GM19372 (cell line): ENCODE results near the gene CARD19.
A peak's percentile ranks its signal among the peaks of the same experiment; 100 is the strongest.

Experiments used
- ATAC-seq: cut with Tn5 transposase; IDR thresholded peaks from one replicate; pipeline ENCODE4 v1.9.1; 2021; ENCODE audit warnings: mild to moderate bottlenecking, low read depth, moderate library complexity; ENCODE audit not compliant: unreplicated experiment

CARD19 gene

DNA sequence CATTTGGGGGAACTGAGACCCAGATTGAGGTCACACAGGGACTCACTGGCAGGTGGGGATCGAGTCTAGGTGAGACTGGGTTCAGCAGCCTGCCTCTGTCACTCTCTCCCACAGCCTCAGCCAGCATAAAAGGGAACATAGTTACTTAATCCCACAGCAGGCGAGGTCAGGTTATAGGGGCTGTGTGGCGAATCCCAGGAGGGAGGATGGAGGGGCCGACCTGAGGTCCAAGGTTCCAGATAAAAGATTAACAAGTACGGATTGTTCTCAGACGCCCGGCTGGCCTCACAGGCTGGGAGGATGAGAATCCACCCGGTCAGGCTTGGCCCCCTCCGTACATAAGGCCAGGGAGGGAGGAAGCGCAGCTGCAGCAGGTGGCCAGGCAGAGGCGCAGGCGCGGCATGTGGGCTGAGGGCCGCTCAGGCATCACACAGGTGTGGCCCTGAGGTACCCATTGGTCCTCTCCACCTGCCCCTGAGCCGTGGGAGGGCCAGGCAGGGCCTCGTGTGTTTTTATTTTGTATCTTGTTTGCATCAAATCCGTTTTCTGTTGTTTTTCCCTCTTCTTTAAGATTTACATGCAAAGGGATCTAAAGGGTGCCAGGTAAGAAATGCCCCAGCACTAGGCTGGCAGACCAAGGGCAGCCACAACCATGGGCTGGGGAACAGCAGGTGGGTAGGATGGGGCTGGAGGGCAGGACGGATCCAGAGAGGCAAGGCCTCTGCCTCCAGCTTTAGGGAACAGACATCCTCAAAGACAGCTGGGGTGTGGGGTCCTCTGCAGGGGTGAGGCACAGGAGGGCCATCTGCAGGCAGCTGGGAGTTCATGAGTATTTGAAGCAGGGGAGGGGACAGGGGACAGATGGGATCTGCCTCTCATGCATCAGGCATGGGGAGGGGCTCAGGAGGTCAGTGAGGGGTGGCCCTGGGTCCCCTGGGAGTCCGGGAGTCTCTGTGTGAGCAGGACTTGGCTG, 33.9 kb upstream of the CARD19 start:
- no peak for ATAC-seq

DNA sequence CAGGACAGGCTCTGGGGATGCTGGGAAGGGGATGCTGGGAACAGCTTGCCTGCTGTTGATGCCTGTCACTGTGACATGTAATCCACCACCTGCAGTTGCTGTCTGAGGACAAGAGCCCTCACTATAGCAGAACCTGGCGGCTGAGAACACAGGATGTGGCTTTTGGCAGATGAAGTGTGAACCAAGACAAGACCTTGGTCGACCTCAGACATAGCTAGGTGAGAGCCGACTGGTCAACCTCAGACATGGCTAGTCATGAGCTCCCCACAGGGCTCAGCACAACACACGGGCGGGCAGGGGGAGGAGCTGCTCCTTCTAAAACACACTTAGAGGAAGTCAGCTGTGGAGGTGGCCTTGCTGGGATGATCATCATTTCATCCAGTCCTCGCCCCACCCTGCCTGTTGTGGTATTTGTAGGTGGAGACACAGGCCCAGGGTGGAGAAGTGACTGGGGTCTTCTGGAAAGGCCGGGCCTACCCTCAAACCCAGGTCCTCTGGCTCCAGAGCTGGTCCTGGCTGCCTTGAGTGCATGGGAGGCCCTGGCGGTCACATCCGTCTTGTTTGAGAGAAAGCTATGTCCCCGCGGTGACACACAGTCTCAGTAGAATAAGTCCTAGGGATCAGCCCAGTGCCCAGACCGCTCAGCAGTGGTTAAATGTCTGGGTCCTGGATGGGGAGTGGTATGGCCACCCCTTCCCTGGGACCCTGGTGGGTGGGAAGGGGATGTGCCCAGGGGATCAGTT, 31.5 kb upstream of the CARD19 start:
- peak; percentile 90 for ATAC-seq

DNA sequence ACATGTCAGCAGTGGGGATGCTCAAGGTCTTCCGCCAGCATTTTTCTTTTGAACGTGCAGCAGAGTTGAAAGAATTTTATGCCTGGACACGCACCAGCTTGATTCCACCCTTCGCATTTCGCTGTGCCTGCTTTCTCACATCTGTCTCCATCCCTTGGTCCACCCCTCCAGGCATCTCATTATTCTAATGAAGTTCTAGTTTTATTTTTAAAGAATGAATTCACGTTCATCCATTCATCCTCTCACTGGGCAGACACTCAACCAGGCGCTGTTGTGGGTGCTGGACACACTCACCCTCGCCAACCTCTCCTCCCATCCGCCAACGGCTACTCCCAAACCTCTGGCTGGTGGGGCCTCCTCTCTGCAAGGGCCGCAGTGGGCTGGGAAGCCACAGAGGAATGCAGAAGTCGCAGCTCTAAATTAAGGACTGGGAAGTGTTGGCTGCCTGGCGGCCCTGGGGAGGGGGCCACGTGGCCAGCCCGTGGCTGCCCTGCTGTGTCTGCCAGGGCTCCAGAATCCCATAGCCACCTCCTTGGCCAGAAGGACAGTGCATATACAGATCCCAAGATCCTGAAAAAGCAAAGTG, 30.8 kb upstream of the CARD19 start:
- ATAC-seq = no peak

DNA sequence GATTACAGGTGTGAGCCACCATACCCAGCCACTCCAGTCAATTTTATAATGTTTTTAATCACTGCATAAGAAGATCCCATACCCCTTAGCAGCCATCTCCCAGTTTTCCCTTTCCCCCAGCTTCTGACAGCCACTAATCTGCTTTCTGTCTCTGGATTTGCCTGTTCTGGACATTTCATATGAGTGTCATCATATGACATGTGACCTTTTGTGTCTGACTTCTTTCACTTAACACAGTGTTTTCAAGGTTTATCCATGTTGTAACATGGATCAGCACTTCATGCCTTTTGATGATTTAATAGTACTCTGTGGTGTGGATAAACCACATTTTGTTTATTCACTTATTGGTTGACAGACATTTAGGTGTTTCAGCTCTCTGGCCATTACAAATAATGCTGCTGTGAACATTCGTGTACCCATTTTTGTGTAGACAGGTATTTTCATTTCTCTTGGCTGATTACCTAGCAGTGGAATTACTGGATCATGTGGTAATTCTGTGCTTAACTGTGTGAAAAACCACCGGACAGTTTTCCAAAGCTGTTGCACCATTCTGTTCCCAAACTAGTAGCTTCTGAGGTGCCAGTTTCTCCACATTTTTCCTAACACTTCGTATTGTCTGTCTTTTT, 28.9 kb upstream of the CARD19 start:
- no peak for ATAC-seq

DNA sequence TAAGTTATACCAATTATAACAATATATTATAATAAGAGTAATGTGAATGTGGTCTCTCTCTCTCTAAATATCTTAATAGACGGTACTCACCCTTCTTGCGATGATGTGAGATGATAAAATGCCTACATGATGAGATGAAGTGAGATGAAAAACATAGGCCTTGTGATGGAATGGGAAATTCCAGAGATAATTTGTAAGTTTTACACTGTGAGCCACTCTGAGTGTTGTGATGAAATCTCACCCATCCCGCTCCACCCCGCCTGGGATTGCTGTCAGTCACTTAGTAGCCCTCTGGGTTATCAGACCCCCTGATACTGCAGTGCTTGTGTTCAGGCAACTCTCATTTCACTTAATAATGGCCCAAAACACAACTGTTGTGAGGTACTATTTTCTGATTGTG, 27.1 kb upstream of the CARD19 start:
- ATAC-seq = no peak

DNA sequence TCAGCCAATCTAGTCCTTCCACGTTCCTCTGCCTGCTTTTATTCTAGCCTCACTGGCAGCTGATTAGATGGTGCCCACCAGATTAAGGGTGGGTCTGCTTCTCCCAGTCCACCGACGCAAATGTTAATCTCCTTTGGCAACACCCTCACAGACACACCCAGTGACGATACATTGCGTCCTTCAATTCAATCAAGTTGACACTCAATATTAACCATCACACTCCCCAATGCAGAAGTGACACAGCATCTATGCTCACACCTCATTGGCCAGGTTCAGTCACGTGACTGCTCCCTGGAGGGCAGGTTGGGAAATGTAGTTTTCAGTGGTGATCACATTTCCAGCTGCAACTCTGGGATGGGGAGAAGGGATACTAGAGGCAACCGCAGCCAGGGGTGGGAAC, 24.6 kb upstream of the CARD19 start:
- ATAC-seq = no peak

DNA sequence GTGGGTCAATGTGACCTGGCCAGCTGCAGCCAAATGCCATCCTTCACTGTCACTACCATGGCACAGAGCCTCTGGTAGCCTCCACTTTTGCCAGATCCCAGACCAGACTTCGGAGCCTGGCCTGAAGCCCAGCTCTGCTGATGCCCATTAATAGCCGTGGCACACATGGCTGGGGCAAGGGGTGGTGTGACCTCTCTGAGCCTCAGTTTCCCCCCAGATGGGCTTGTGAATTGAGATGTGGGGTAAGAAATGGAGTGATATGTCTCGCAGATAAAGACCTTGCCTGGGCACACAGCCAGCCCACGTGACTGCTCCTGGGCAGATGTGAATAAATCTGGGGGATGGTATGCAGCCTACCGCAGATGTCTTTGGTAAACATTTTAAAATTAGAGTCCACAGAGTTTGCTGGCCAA, 23.6 kb upstream of the CARD19 start:
- ATAC-seq = no peak

DNA sequence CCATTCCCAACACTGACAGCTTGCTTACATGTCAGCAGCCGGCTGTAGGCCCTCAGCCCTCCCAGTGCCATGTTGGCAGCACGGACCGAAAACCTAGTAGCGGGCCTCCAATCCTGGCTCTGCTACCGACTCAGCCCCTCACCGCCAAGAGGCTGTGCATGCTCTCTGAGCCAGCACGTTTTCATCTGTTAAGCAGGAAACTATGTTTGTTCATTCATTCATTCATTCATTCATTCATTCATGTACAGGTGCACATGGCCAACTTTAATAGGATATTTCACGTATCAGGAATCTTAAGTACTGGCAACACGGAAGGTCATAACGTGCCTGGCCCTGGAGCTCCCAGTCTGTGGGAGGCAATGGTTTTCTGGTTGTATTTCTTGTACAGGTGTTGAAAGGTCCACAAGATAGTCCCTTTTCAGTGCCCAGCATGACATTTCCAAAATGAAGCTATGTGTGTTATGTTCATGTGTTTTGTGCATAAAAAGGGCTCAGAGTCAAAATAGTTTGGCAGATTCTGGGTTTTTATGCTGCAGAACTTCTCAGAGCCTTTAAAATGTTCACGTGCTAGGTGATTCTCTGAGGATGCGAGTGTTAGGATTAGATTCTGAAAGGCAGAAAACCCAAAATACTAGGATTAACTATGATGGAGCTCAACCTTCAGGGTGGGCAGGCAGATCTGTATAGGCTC, 19.8 kb upstream of the CARD19 start:
- ATAC-seq = no peak

DNA sequence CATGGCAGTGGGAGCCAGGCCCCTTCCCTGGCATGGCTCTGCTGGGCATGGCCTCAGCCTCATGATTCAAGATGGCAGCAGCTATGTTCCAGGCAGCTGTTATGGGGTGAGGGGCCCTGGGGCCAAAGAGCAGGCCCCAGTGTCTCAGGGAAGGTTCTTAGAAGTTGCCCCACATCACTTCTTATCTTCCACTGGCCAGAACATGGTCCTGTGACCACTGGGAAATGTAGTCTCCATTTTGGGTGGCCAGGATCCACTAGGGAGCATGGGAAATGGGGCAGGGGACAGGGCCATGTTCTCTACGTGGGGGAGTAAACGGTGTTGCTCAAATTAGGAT, 19.3 kb upstream of the CARD19 start:
- no peak for ATAC-seq

DNA sequence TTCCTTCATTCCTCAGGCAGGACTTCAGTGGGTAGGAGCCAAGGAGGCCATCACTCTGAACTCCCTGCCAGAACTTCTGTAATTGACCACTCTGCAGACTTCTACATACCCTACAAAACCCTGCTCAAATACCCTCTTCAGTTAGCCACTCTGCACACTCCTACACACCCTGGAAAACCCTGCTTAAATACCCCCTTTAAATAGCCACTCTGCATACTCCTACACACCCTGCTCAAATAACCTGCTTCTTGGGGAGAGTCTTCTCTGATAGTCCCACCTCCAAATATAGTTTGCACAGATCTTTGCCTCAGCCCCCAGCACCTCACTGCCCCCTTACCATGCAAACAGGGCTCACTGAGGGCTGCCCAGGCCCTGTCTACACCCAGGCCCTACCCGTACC, 18.6 kb upstream of the CARD19 start:
- no peak for ATAC-seq

DNA sequence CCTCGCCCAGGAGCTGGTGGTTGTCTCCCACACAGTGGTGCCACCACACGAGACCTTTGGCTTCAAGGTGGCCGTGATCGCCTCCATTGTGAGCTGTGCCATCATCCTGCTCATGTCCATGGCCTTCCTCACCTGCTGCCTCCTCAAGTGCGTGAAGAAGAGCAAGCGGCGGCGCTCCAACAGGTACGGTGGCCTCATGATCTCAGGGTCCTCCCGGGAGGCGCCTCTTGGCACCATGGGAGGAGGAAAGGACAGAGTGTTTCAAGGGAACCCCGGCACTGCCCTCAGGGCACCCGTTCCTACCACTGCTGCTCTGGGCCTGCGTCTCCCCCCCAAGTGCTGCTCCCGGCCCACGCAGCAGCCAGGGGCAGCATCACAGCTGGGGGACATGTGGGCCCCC, 18.2 kb upstream of the CARD19 start:
- no peak for ATAC-seq

DNA sequence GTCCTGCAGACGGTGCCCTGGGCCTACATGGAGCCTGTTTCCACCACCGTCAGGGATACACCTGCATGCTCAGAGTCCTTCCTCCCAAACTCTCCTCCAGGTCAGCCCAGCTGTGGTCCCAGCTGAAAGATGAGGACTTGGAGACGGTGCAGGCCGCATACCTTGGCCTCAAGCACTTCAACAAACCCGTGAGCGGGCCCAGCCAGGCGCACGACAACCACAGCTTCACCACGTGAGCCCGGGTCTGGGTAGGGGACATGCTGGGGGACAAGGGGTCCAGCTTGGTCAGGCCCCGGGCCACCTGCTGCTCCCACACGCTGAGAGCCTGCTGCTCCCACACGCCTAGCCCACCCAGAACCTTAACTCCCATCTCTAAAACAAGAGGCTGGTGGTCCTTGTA, 16.6 kb upstream of the CARD19 start:
- ATAC-seq = no peak

DNA sequence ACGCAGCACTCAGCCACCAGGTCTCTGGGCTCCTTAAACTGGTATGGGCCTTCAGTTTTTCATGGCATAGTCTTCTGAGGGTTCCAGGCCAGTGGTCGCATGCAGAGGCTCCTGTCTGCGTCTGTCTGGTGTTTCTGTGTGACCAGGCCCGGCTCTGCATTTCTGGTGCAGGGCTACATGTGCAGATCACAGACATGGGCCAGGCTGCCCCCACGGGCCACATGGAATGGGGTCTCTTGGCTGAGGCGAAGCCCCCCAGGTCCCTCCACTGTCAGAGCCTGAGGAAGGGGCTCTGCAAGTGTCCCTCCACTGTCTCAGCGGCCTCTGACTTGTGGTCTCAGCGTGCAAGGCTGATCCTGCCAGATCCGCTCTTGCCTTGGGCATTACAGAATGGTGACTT, 15.6 kb upstream of the CARD19 start:
- no peak for ATAC-seq

DNA sequence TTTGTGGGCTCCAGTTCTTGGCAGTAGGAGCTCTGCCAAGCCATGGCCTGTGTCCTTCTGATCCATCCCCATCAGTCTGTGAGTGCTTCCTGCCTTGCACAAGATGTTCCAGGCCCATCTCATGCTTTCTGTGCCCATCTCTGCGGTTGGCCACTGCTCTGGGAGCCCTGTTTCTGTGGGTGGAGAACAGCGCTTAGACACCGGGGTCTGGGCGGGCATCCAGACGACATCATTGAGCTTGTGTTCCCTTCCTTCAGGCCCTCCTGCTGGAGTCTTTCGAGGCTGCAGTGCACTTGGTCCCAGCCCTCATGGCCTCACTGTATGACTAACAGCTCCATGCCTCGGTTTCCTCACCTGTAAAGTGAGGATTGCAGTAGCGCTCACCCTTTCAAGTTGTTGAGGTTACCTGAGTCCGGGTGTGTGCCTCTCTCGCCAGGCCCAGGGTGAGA, 14.9 kb upstream of the CARD19 start:
- no peak for ATAC-seq

DNA sequence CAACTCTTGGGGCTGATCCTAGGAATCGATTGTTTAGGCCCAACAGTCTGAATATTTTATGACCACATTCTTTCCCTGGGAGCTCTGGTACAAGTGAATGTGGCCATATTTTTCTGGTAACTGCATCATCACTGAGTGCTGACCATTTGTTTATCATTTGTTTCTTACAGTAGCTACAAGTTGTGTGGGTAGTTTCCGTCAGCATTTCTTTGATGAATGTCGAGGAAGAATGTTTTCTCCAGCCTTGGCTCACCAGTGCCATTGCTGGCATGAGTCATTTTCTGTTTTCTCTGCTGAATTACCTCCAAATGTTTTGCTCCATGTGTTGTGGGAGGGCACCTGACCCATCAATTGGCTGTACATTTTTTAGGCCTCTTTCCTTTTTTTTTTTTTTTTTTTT, 14.1 kb upstream of the CARD19 start:
- no peak for ATAC-seq

DNA sequence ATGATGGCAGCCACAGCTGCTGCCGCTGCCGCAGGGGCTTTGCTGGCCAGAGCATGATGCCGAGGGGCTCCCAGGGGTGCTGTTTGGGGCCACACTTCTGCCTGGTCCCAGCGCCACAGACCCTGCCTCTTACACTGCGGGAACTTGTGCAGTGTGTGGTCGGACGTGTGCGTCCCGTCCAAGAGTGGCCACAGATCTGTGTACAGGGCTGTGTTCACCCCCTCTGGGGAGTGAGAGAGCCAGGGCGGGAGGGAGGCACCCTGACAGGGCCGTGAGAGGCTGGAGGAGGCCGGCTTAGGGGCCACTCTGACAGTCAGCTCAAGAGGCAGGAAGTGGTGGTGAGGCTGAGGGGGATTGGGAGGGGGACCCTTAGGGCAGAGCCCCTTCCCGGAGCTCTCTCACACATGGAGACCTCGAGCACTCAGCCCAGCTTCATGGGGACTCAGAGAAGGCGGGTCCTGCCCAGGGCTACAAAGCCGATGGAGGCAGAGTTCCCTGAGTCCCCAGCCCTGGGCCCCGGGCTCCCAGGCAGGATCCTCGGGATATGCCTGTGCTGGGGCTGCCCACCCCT, 13.1 kb upstream of the CARD19 start:
- ATAC-seq = no peak

DNA sequence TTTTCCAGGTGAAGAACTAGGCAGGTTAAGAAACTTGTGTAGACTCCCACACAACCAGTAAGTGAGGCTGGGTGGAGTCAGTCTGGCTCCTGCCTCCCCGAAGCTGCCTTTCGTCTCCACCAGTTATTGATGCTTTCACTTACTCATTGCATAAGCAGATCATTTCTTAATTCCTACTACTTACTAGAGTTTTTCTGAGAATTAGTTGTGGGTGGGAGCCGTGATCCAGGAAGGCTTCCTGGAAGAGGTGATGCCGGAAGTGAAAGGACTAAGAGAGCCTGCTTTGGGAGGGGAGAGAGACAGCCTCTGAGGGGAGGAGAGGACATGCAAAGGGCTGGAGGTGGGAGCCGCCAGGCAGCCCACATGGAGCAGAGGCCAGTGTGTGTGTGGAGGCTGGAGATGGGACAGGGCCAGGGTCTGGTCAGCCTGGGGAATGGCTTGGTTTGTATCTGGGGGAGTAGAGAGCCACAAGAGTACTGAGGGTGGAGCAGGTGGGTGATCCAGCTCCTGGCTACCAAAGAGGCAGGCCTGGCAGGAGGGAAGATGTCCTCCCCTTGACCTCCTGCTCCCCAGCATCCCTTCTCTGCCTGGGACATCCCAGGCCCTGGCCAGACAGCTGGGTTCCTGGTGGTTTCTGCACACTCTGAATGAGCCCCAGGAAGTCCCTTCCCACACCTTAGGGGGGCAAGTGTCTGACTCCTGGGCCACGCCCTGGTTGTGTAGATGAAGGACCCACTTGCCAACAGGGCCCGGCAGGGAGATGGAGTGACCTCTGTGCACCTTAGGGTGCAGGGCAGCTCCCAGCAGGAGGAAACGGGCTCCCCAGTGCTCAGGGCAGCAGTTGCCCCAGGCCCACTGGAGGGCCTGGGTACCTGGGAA, 12.2 kb upstream of the CARD19 start:
- ATAC-seq = no peak

DNA sequence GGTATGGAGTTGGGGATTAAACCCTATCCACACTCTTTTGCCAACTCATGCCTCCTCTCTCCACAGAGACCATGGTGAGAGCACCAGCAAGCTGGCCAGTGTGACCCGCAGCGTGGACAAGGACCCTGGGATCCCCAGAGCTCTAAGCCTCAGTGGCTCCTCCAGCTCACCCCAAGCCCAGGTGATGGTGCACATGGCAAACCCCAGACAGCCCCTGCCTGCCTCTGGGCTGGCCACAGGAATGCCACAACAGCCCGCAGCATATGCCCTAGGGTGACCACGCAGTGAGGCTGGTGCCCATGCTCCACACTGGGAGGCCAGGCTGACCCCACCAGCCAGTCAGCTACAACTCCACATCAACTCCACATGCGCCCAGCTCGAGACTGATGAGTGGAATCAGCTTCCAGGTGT, 11.5 kb upstream of the CARD19 start:
- ATAC-seq = no peak

DNA sequence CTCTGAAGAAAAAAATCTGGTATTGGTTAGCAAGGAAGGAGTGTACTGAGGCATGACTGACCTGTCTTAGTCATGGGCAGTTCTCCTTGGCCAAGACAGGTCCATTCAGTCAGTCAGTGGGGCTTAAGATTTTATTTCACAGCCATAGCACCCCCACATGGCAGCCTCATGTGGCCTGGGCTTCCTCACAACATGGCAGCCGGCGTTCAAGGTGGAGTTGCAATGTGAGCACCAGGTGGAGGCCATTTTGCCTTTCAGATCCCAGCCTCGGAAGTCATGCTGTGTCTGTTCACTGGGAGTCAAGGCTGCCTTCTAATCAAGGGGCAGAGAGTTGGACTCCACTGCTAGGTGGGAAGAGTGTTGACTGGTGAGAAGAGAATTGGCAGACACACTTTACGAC, 10.3 kb upstream of the CARD19 start:
- no peak for ATAC-seq
